ENCODE measurements around the gene FCGR3A. TPM values are rescaled to one million over a fixed set of nuclear protein-coding genes. Genes with fewer than 3 reads are reported as not detected.
"Not testable (repeated sequence)": the region's sequence is repeated elsewhere in the genome, so short reads cannot be mapped to it uniquely, and the experiment has no call there.

The FCGR3A gene
- polyA plus RNA-seq, result 1 to 10 TPM in 1 of 2 donors, under 1 TPM in 1; 0.57 to 1.0 TPM

- Histone ChIP-seq H3K4me1 (ENCODE audit: control insufficient read depth in 2 of 2, insufficient read depth in 2 of 2, low read length in 1 of 2) (no peaks in the 10 kb centered on the region), H3K27me3 (ENCODE audit: control insufficient read depth in 1 of 2, insufficient read depth in 2 of 2, low read length in 2 of 2) (no peaks in the 10 kb centered on the region), H3K9me3 (ENCODE audit: control insufficient read depth in 2 of 2, insufficient read depth in 1 of 2, low read depth in 1 of 2, low read length in 1 of 2) (no peaks in the 10 kb centered on the region), H3K36me3 (ENCODE audit: control insufficient read depth in 2 of 2, insufficient read depth in 2 of 2, low read length in 1 of 2) (no peaks in the 10 kb centered on the region), H3K27ac (ENCODE audit: low read depth in 2 of 2, low read length in 1 of 2) (no peak within 1 kb of the TSS), H3K4me3 (ENCODE audit: low read depth in 1 of 2, low read length in 2 of 2) (no peak within 1 kb of the TSS)
- 79 to 80% methylated on average over 2 of the region's 2 CpGs for WGBS, 2 donors
Measured at GRCh38 chr1:161549652-161550051, at the start of gene FCGR3A. Gene FCGR3A (minus strand): TSS chr1:161549818. CDS start chr1:161549736, 82 bp downstream.

- H3K9me3 ChIP-seq (ENCODE audit: control insufficient read depth in 2 of 2, insufficient read depth in 1 of 2, low read depth in 1 of 2, low read length in 1 of 2), result not testable (repeated sequence)
- 80 to 83% methylated on average over 3 of the region's 3 CpGs for WGBS, 2 donors
Measured at GRCh38 chr1:161597077-161597476, 47.5 kb upstream of the FCGR3A start.

GRCh38 chr1:161595583-161595982 is 46.0 kb upstream of the FCGR3A start:
- not testable (repeated sequence) for H3K4me1 ChIP-seq (ENCODE audit: control insufficient read depth in 2 of 2, insufficient read depth in 2 of 2, low read length in 1 of 2); H3K36me3 ChIP-seq (ENCODE audit: control insufficient read depth in 2 of 2, insufficient read depth in 2 of 2, low read length in 1 of 2); H3K27ac ChIP-seq (ENCODE audit: low read depth in 2 of 2, low read length in 1 of 2); H3K27me3 ChIP-seq (ENCODE audit: control insufficient read depth in 1 of 2, insufficient read depth in 2 of 2, low read length in 2 of 2); H3K4me3 ChIP-seq (ENCODE audit: low read depth in 1 of 2, low read length in 2 of 2); H3K9me3 ChIP-seq (ENCODE audit: control insufficient read depth in 2 of 2, insufficient read depth in 1 of 2, low read depth in 1 of 2, low read length in 1 of 2)
- 67 to 74% methylated on average over 2 of the region's 2 CpGs for WGBS, 2 donors

More at GRCh38 chr1:161597077-161597476, 47.5 kb upstream of the FCGR3A start:
- not testable (repeated sequence) for H3K27ac ChIP-seq (ENCODE audit: low read depth in 2 of 2, low read length in 1 of 2); H3K4me3 ChIP-seq (ENCODE audit: low read depth in 1 of 2, low read length in 2 of 2); H3K4me1 ChIP-seq (ENCODE audit: control insufficient read depth in 2 of 2, insufficient read depth in 2 of 2, low read length in 1 of 2); H3K36me3 ChIP-seq (ENCODE audit: control insufficient read depth in 2 of 2, insufficient read depth in 2 of 2, low read length in 1 of 2); H3K27me3 ChIP-seq (ENCODE audit: control insufficient read depth in 1 of 2, insufficient read depth in 2 of 2, low read length in 2 of 2)

GRCh38 chr1:161595173-161595572 is 45.6 kb upstream of the FCGR3A start:
- not testable (repeated sequence) for H3K9me3 ChIP-seq (ENCODE audit: control insufficient read depth in 2 of 2, insufficient read depth in 1 of 2, low read depth in 1 of 2, low read length in 1 of 2); H3K4me3 ChIP-seq (ENCODE audit: low read depth in 1 of 2, low read length in 2 of 2); H3K4me1 ChIP-seq (ENCODE audit: control insufficient read depth in 2 of 2, insufficient read depth in 2 of 2, low read length in 1 of 2); H3K27ac ChIP-seq (ENCODE audit: low read depth in 2 of 2, low read length in 1 of 2); H3K27me3 ChIP-seq (ENCODE audit: control insufficient read depth in 1 of 2, insufficient read depth in 2 of 2, low read length in 2 of 2); H3K36me3 ChIP-seq (ENCODE audit: control insufficient read depth in 2 of 2, insufficient read depth in 2 of 2, low read length in 1 of 2)
- 67 to 85% methylated on average over 2 of the region's 2 CpGs for WGBS, 2 donors

- not testable (repeated sequence) for H3K36me3 ChIP-seq (ENCODE audit: control insufficient read depth in 2 of 2, insufficient read depth in 2 of 2, low read length in 1 of 2); H3K4me3 ChIP-seq (ENCODE audit: low read depth in 1 of 2, low read length in 2 of 2); H3K9me3 ChIP-seq (ENCODE audit: control insufficient read depth in 2 of 2, insufficient read depth in 1 of 2, low read depth in 1 of 2, low read length in 1 of 2); H3K4me1 ChIP-seq (ENCODE audit: control insufficient read depth in 2 of 2, insufficient read depth in 2 of 2, low read length in 1 of 2); H3K27me3 ChIP-seq (ENCODE audit: control insufficient read depth in 1 of 2, insufficient read depth in 2 of 2, low read length in 2 of 2); H3K27ac ChIP-seq (ENCODE audit: low read depth in 2 of 2, low read length in 1 of 2)
- WGBS, 2 donors, result 74 to 75% methylated on average over 4 of the region's 4 CpGs
Measured at GRCh38 chr1:161594269-161594984, 44.8 kb upstream of the FCGR3A start.

- not testable (repeated sequence) for H3K4me3 ChIP-seq (ENCODE audit: low read depth in 1 of 2, low read length in 2 of 2); H3K27me3 ChIP-seq (ENCODE audit: control insufficient read depth in 1 of 2, insufficient read depth in 2 of 2, low read length in 2 of 2); H3K9me3 ChIP-seq (ENCODE audit: control insufficient read depth in 2 of 2, insufficient read depth in 1 of 2, low read depth in 1 of 2, low read length in 1 of 2); H3K4me1 ChIP-seq (ENCODE audit: control insufficient read depth in 2 of 2, insufficient read depth in 2 of 2, low read length in 1 of 2); H3K27ac ChIP-seq (ENCODE audit: low read depth in 2 of 2, low read length in 1 of 2); H3K36me3 ChIP-seq (ENCODE audit: control insufficient read depth in 2 of 2, insufficient read depth in 2 of 2, low read length in 1 of 2)
- WGBS, 2 donors, result 84 to 86% methylated on average over 11 of the region's 11 CpGs
Measured at GRCh38 chr1:161593092-161593755, 43.6 kb upstream of the FCGR3A start.

GRCh38 chr1:161592586-161592985 is 43.0 kb upstream of the FCGR3A start:
- not testable (repeated sequence) for H3K27me3 ChIP-seq (ENCODE audit: control insufficient read depth in 1 of 2, insufficient read depth in 2 of 2, low read length in 2 of 2); H3K36me3 ChIP-seq (ENCODE audit: control insufficient read depth in 2 of 2, insufficient read depth in 2 of 2, low read length in 1 of 2); H3K4me3 ChIP-seq (ENCODE audit: low read depth in 1 of 2, low read length in 2 of 2); H3K9me3 ChIP-seq (ENCODE audit: control insufficient read depth in 2 of 2, insufficient read depth in 1 of 2, low read depth in 1 of 2, low read length in 1 of 2); H3K4me1 ChIP-seq (ENCODE audit: control insufficient read depth in 2 of 2, insufficient read depth in 2 of 2, low read length in 1 of 2); H3K27ac ChIP-seq (ENCODE audit: low read depth in 2 of 2, low read length in 1 of 2)
- 29 to 36% methylated on average over 2 of the region's 3 CpGs for WGBS, 2 donors

GRCh38 chr1:161589920-161590319 is 40.3 kb upstream of the FCGR3A start:
- not testable (repeated sequence) for H3K9me3 ChIP-seq (ENCODE audit: control insufficient read depth in 2 of 2, insufficient read depth in 1 of 2, low read depth in 1 of 2, low read length in 1 of 2); H3K36me3 ChIP-seq (ENCODE audit: control insufficient read depth in 2 of 2, insufficient read depth in 2 of 2, low read length in 1 of 2); H3K4me3 ChIP-seq (ENCODE audit: low read depth in 1 of 2, low read length in 2 of 2); H3K27me3 ChIP-seq (ENCODE audit: control insufficient read depth in 1 of 2, insufficient read depth in 2 of 2, low read length in 2 of 2); H3K4me1 ChIP-seq (ENCODE audit: control insufficient read depth in 2 of 2, insufficient read depth in 2 of 2, low read length in 1 of 2); H3K27ac ChIP-seq (ENCODE audit: low read depth in 2 of 2, low read length in 1 of 2)
- WGBS, 2 donors, result 25 to 51% methylated on average over 1 of the region's 6 CpGs

GRCh38 chr1:161589365-161589764 is 39.7 kb upstream of the FCGR3A start:
- H3K36me3 ChIP-seq (ENCODE audit: control insufficient read depth in 2 of 2, insufficient read depth in 2 of 2, low read length in 1 of 2), result not testable (repeated sequence)
- 77 to 81% methylated on average over 6 to 8 of the region's 8 CpGs for WGBS, 2 donors

GRCh38 chr1:161588596-161588995 is 39.0 kb upstream of the FCGR3A start:
- H3K4me3 ChIP-seq (ENCODE audit: low read depth in 1 of 2, low read length in 2 of 2); H3K9me3 ChIP-seq (ENCODE audit: control insufficient read depth in 2 of 2, insufficient read depth in 1 of 2, low read depth in 1 of 2, low read length in 1 of 2); H3K27ac ChIP-seq (ENCODE audit: low read depth in 2 of 2, low read length in 1 of 2); H3K4me1 ChIP-seq (ENCODE audit: control insufficient read depth in 2 of 2, insufficient read depth in 2 of 2, low read length in 1 of 2); H3K27me3 ChIP-seq (ENCODE audit: control insufficient read depth in 1 of 2, insufficient read depth in 2 of 2, low read length in 2 of 2); H3K36me3 ChIP-seq (ENCODE audit: control insufficient read depth in 2 of 2, insufficient read depth in 2 of 2, low read length in 1 of 2): not testable (repeated sequence)
- no CpG with 5 or more reads among the region's 6 CpGs for WGBS, 2 donors

More at GRCh38 chr1:161589365-161589764, 39.7 kb upstream of the FCGR3A start:
- not testable (repeated sequence) for H3K27me3 ChIP-seq (ENCODE audit: control insufficient read depth in 1 of 2, insufficient read depth in 2 of 2, low read length in 2 of 2); H3K27ac ChIP-seq (ENCODE audit: low read depth in 2 of 2, low read length in 1 of 2); H3K4me1 ChIP-seq (ENCODE audit: control insufficient read depth in 2 of 2, insufficient read depth in 2 of 2, low read length in 1 of 2); H3K9me3 ChIP-seq (ENCODE audit: control insufficient read depth in 2 of 2, insufficient read depth in 1 of 2, low read depth in 1 of 2, low read length in 1 of 2); H3K4me3 ChIP-seq (ENCODE audit: low read depth in 1 of 2, low read length in 2 of 2)
